SK-N-SH (cell line): ENCODE measurements around the gene ZDHHC7. TPM values are rescaled to one million over a fixed set of nuclear protein-coding genes. Genes with fewer than 3 reads are reported as not detected.

Experiments used
- CTCF ChIA-PET: fragments of 300-600, 350-600 bp; formaldehyde crosslinking; extraction: SDS; loops from one replicate; lab custom pipeline; 2021; lab: Yijun Ruan, JAX
- POLR2A ChIA-PET: fragments of 350-600 bp; sonication (Branson Sonifier 250); formaldehyde crosslinking; extraction: SDS; loops from one replicate; lab custom pipeline; 2020; ENCODE audit warnings: antibody characterized with exemption, inconsistent platforms; lab: Yijun Ruan, JAX
- DNase-seq: peaks from one replicate; pipeline ENCODE4 v3.0.0; 2012
- H2AFZ ChIP-seq: fragments of 200-600 bp; sonication (generic); 2 replicates; pipeline ENCODE4 v1.8.1; 2016; ENCODE audit warnings: antibody characterized with exemption, mild to moderate bottlenecking, low read depth
- H3F3A ChIP-seq: fragments of 200-600 bp; sonication (generic); replicated peaks from 2 replicates; pipeline ENCODE3; 2016; ENCODE audit warnings: antibody characterized with exemption, mild to moderate bottlenecking; ENCODE audit not compliant: insufficient read depth
- H3K27ac ChIP-seq, 2 experiments: fragments of 200-500 bp in 1 of 2; fragments of 200-600 bp in 1 of 2; sonication (Bioruptor generic) in 1 of 2; sonication (generic), shearing (Covaris generic) in 1 of 2; 2 replicates each; pipeline versions ENCODE4 v1.5.1 to v1.6.1; 2014 to 2016; ENCODE audit warnings: low read depth in 2 of 2, inconsistent platforms in 1 of 2, low read length in 1 of 2, mild to moderate bottlenecking in 1 of 2, mixed read lengths in 1 of 2
- H3K27me3 ChIP-seq: fragments of 200-600 bp; sonication (generic), shearing (Covaris generic); 2 replicates; pipeline ENCODE4 v1.6.1; 2016; ENCODE audit warnings: mixed run types; ENCODE audit not compliant: insufficient read depth
- H3K36me3 ChIP-seq, 2 experiments: fragments of 200-500 bp in 1 of 2; fragments of 200-600 bp in 1 of 2; sonication (Bioruptor generic) in 1 of 2; sonication (generic) in 1 of 2; replicated peaks in 1 of 2; 2 replicates each; pipeline versions ENCODE3 to v1.5.1; 2014 to 2016; ENCODE audit warnings: low read length in 1 of 2, mild to moderate bottlenecking in 1 of 2; ENCODE audit not compliant: insufficient read depth in 2 of 2, control insufficient read depth in 1 of 2
- H3K4me1 ChIP-seq, 2 experiments: fragments of 200-500 bp in 1 of 2; fragments of 200-600 bp in 1 of 2; sonication (Bioruptor generic) in 1 of 2; sonication (generic), shearing (Covaris generic) in 1 of 2; 2 replicates each; pipeline versions ENCODE4 v1.5.1 to v1.6.1; 2014 to 2016; ENCODE audit warnings: low read depth in 1 of 2, low read length in 1 of 2, mixed run types in 1 of 2; ENCODE audit not compliant: insufficient read depth in 2 of 2, control insufficient read depth in 1 of 2
- H3K4me2 ChIP-seq: fragments of 200-600 bp; sonication (generic), shearing (Covaris generic); 2 replicates; pipeline ENCODE4 v1.6.1; 2017; ENCODE audit warnings: mixed run types
- H3K4me3 ChIP-seq, 2 experiments: fragments of 200-500 bp in 1 of 2; fragments of 200-600 bp in 1 of 2; sonication (Bioruptor generic) in 1 of 2; sonication (generic), shearing (Covaris generic) in 1 of 2; 2 replicates each; pipeline versions ENCODE4 v1.5.1 to v1.8.1; 2014 to 2016; ENCODE audit warnings: low read depth in 2 of 2, inconsistent platforms in 1 of 2, low read length in 1 of 2, mild to moderate bottlenecking in 1 of 2, mixed read lengths in 1 of 2, moderate library complexity in 1 of 2
- H3K79me2 ChIP-seq: fragments of 200-600 bp; sonication (generic); 2 replicates; pipeline ENCODE4 v1.8.1; 2017; ENCODE audit warnings: mild to moderate bottlenecking; ENCODE audit not compliant: insufficient read depth
- H3K9ac ChIP-seq: fragments of 200-600 bp; sonication (generic); 2 replicates; pipeline ENCODE4 v1.6.1; 2017; ENCODE audit warnings: mixed run types
- H3K9me2 ChIP-seq: fragments of 200-600 bp; sonication (generic); 2 replicates; pipeline ENCODE4 v1.6.1; 2017; ENCODE audit warnings: mixed run types
- H3K9me3 ChIP-seq: fragments of 200-600 bp; sonication (generic); 2 replicates; pipeline ENCODE4 v1.6.1; 2017; ENCODE audit warnings: mixed run types, mild to moderate bottlenecking, moderate library complexity
- H4K20me1 ChIP-seq: fragments of 200-600 bp; sonication (generic); 2 replicates; pipeline ENCODE4 v1.6.1; 2017; ENCODE audit warnings: mild to moderate bottlenecking, mixed run types; ENCODE audit not compliant: insufficient read depth
- ELF1 ChIP-seq: IDR thresholded peaks from 2 replicates; pipeline ENCODE4 v1.4.0; 2012
- EZH2phosphoT487 ChIP-seq: fragments of 200-600 bp; sonication (generic); IDR thresholded peaks from 2 replicates; pipeline ENCODE4 v1.6.1; 2017; ENCODE audit warnings: low read depth, mixed run types, mild to moderate bottlenecking, antibody characterized with exemption, moderate library complexity, borderline replicate concordance
- FOSL2 ChIP-seq: IDR thresholded peaks from 2 replicates; pipeline ENCODE4 v1.4.0; 2012; ENCODE audit warnings: low read depth, mild to moderate bottlenecking, moderate library complexity, borderline replicate concordance
- GABPA ChIP-seq: IDR thresholded peaks from 2 replicates; pipeline ENCODE4 v1.4.0; 2012; ENCODE audit warnings: low read depth, mild to moderate bottlenecking
- GATA2 ChIP-seq: sonication (generic); formaldehyde crosslinking; IDR thresholded peaks from 2 replicates; pipeline ENCODE4 v1.5.0; 2020; ENCODE audit warnings: mild to moderate bottlenecking, missing genetic modification reagents
- MXI1 ChIP-seq: IDR thresholded peaks from 2 replicates; pipeline ENCODE4 v1.6.1; 2012; ENCODE audit warnings: mild to moderate bottlenecking, low read depth, low read length, improper control_type of control experiment
- NFIC ChIP-seq: IDR thresholded peaks from 2 replicates; pipeline ENCODE4 v1.4.0; 2012; ENCODE audit warnings: borderline replicate concordance
- POLR2AphosphoS5 ChIP-seq: IDR thresholded peaks from 2 replicates; pipeline ENCODE4 v1.6.1; 2012; ENCODE audit warnings: low read depth, low read length
- RAD21 ChIP-seq: IDR thresholded peaks from 2 replicates; pipeline ENCODE4 v1.6.1; 2012; ENCODE audit warnings: mild to moderate bottlenecking, low read length
- RCOR1 ChIP-seq: fragments of 150-350 bp; IDR thresholded peaks from 2 replicates; pipeline ENCODE4 v1.6.1; 2017; ENCODE audit warnings: antibody characterized with exemption, low read length
- RFX5 ChIP-seq: IDR thresholded peaks from 2 replicates; pipeline ENCODE4 v1.6.1; 2012; ENCODE audit warnings: mild to moderate bottlenecking, improper control_type of control experiment, low read length
- TAF1 ChIP-seq: IDR thresholded peaks from 2 replicates; pipeline ENCODE4 v1.6.1; 2012; ENCODE audit warnings: low read depth, mild to moderate bottlenecking, low read length, moderate library complexity, borderline replicate concordance
- TEAD4 ChIP-seq: IDR thresholded peaks from 2 replicates; pipeline ENCODE4 v1.4.0; 2012; ENCODE audit warnings: mild to moderate bottlenecking, borderline replicate concordance; ENCODE audit not compliant: insufficient read depth
- USF2 ChIP-seq: fragments of 150-350 bp; IDR thresholded peaks from 2 replicates; pipeline ENCODE4 v1.6.1; 2017; ENCODE audit warnings: antibody characterized with exemption, low read length, low read depth, borderline replicate concordance
- YY1 ChIP-seq: IDR thresholded peaks from 2 replicates; pipeline ENCODE4 v1.4.0; 2012; ENCODE audit warnings: low read depth, mild to moderate bottlenecking
- WGBS: methylation state at CpG from one replicate; pipeline ENCODE4 v1.1.6; 2017; ENCODE audit warnings: low lambda C conversion rate; 5-methylcytosine and 5-hydroxymethylcytosine counted together
- polyA plus RNA-seq, 3 experiments: library from polyadenylated mRNA; depleted of rRNA; stranded (reverse); fragments of >200 nt; gene quantifications; 2 replicates each; pipeline ENCODE4 v1.2.3, GENCODE V29; 2012
- TF ChIP-seq, protein P1 (sequence below): fragments of 150-350 bp; IDR thresholded peaks from 2 replicates; pipeline ENCODE4 v1.6.1; 2016; ENCODE audit warnings: mild to moderate bottlenecking, low read depth, low read length
- TF ChIP-seq, protein P2 (sequence below): fragments of 200-600 bp; sonication (generic); IDR thresholded peaks from 2 replicates; pipeline ENCODE4 v1.6.1; 2017; ENCODE audit warnings: antibody characterized with exemption, mild to moderate bottlenecking, moderate library complexity
- TF ChIP-seq, protein P3 (sequence below): IDR thresholded peaks from 2 replicates; pipeline ENCODE4 v1.4.0; 2012; ENCODE audit warnings: low read depth, borderline replicate concordance

The ZDHHC7 gene
- polyA plus RNA-seq, 1 of the 3 experiments (the other 2 are of a cell fraction) = 114 TPM

- no peaks in the 10 kb centered on the region for H3K79me2 ChIP-seq
- H3K27me3 ChIP-seq = no peaks in the 10 kb centered on the region
- 96% methylated on average over 8 of the region's 8 CpGs for WGBS
- no peak overlapping the region for H3K4me2 ChIP-seq
- H3K9me2 ChIP-seq = no peaks in the 10 kb centered on the region
- H3K4me1 ChIP-seq = peaks cover 8 to 17% of the 10 kb centered on the region in 2 experiments; a peak in 3 of 4 replicates
- peaks cover 14% of the 10 kb centered on the region for H3F3A ChIP-seq
- no peak overlapping the region for H3K27ac ChIP-seq
- no peak for DNase-seq
- H2AFZ ChIP-seq = no peak overlapping the region
- POLR2A ChIA-PET = no interaction called here
- no peaks in the 10 kb centered on the region for H3K36me3 ChIP-seq
- H4K20me1 ChIP-seq = no peaks in the 10 kb centered on the region
- no peak for TF ChIP-seq POLR2AphosphoS5
- no peak for TF ChIP-seq NFIC
- TF ChIP-seq ELF1 = no peak
- no peak for TF ChIP-seq FOSL2
- TF ChIP-seq MXI1 = no peak
- TF ChIP-seq TEAD4 = no peak
- TF ChIP-seq GABPA = no peak
- TF ChIP-seq TAF1 = no peak
- TF ChIP-seq YY1 = no peak
- TF ChIP-seq, protein P1, sequence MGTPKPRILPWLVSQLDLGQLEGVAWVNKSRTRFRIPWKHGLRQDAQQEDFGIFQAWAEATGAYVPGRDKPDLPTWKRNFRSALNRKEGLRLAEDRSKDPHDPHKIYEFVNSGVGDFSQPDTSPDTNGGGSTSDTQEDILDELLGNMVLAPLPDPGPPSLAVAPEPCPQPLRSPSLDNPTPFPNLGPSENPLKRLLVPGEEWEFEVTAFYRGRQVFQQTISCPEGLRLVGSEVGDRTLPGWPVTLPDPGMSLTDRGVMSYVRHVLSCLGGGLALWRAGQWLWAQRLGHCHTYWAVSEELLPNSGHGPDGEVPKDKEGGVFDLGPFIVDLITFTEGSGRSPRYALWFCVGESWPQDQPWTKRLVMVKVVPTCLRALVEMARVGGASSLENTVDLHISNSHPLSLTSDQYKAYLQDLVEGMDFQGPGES = no peak
- TF ChIP-seq RFX5 = no peak
- TF ChIP-seq RCOR1 = no peak
- TF ChIP-seq, protein P2, sequence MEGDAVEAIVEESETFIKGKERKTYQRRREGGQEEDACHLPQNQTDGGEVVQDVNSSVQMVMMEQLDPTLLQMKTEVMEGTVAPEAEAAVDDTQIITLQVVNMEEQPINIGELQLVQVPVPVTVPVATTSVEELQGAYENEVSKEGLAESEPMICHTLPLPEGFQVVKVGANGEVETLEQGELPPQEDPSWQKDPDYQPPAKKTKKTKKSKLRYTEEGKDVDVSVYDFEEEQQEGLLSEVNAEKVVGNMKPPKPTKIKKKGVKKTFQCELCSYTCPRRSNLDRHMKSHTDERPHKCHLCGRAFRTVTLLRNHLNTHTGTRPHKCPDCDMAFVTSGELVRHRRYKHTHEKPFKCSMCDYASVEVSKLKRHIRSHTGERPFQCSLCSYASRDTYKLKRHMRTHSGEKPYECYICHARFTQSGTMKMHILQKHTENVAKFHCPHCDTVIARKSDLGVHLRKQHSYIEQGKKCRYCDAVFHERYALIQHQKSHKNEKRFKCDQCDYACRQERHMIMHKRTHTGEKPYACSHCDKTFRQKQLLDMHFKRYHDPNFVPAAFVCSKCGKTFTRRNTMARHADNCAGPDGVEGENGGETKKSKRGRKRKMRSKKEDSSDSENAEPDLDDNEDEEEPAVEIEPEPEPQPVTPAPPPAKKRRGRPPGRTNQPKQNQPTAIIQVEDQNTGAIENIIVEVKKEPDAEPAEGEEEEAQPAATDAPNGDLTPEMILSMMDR = no peak
- TF ChIP-seq EZH2phosphoT487 = no peak
- no peak for TF ChIP-seq GATA2 (CRISPR knock-in tag)
- TF ChIP-seq, all 33 proteins: peak for 0
- Histone ChIP-seq H3K9me3 (no peaks in the 10 kb centered on the region), H3K9ac (no peak overlapping the region), H3K4me3 (no peak overlapping the region)
- CTCF ChIA-PET = no interaction called here
Observed at GRCh38 chr16:85051683-85052082, 40.3 kb upstream of the ZDHHC7 start.

GRCh38 chr16:85051067-85051581 lies 39.8 kb upstream of the ZDHHC7 start:
- Histone ChIP-seq H3K9ac (no peak overlapping the region), H3K9me3 (no peaks in the 10 kb centered on the region), H3K27ac (no peak overlapping the region; a peak in 1 of 4 replicates), H3K4me1 (peaks cover 8 to 13% of the 10 kb centered on the region in 2 experiments; a peak in 3 of 4 replicates), H3K27me3 (no peaks in the 10 kb centered on the region), H4K20me1 (no peaks in the 10 kb centered on the region), H3K4me2 (no peak overlapping the region; the same call in 1 of the 2 replicates), H3K79me2 (no peaks in the 10 kb centered on the region), H3K4me3 (no peak overlapping the region), H3K36me3 (no peaks in the 10 kb centered on the region), H2AFZ (no peak overlapping the region), H3F3A (peaks cover 14% of the 10 kb centered on the region), H3K9me2 (no peaks in the 10 kb centered on the region)
- 77% methylated on average over 8 of the region's 8 CpGs for WGBS
- TF ChIP-seq USF2 = no peak
- TF ChIP-seq, protein P3, sequence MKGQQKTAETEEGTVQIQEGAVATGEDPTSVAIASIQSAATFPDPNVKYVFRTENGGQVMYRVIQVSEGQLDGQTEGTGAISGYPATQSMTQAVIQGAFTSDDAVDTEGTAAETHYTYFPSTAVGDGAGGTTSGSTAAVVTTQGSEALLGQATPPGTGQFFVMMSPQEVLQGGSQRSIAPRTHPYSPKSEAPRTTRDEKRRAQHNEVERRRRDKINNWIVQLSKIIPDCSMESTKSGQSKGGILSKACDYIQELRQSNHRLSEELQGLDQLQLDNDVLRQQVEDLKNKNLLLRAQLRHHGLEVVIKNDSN = no peak
- no peak for TF ChIP-seq NFIC
- peak; percentile 14; the same call in 1 of the 2 replicates for TF ChIP-seq RAD21
- ChIA-PET POLR2A (no interaction called here), CTCF (interaction anchor here (0.6 kb wide), 1 partner anchor 64 kb away, joined by 4 read pairs; no protein-coding TSS in a partner anchor)
- DNase-seq = no peak
